Heart right ventricle (tissue), 16 donors: ENCODE results near the gene WRNIP1. TPM values are rescaled to one million over a fixed set of nuclear protein-coding genes. Genes with fewer than 3 reads are reported as not detected.
A peak's percentile ranks its signal among the peaks of the same experiment; 100 is the strongest.

ENCODE experiments used
- ATAC-seq, 8 donors: fragments of 200-7000 bp; cut with Tn5 transposase; one replicate each; pipeline ENCODE4 v1.9.1; 2020; ENCODE audit warnings: mild to moderate bottlenecking in 8 of 8, moderate library complexity in 8 of 8, moderate number of reproducible peaks in 1 of 8
- DNase-seq, 2 donors: peaks; one replicate each; pipeline ENCODE4 v3.0.0-alpha.2; 2020
- H3K27ac ChIP-seq, 10 donors: fragments of 200-600 bp; sonication (generic) in 2 of 10; one replicate each; pipeline versions ENCODE4 v1.5.0 to v1.8.0; 2020 to 2022; ENCODE audit warnings: mild to moderate bottlenecking in 3 of 10
- H3K27me3 ChIP-seq, 7 donors: fragments of 200-600 bp; one replicate each; pipeline ENCODE4 v1.8.0; 2021 to 2022; ENCODE audit warnings: mild to moderate bottlenecking in 2 of 7
- H3K36me3 ChIP-seq, 9 donors: fragments of 200-600 bp; sonication (generic) in 1 of 9; one replicate each; pipeline versions ENCODE4 v1.5.0 to v1.8.0; 2020 to 2022; ENCODE audit warnings: mild to moderate bottlenecking in 2 of 9
- H3K4me1 ChIP-seq, 9 donors: fragments of 200-600 bp; sonication (generic) in 1 of 9; one replicate each; pipeline versions ENCODE4 v1.5.0 to v1.8.0; 2020 to 2022; ENCODE audit warnings: mild to moderate bottlenecking in 4 of 9
- H3K4me3 ChIP-seq, 10 donors: fragments of 200-600 bp; sonication (generic) in 2 of 10; one replicate each; pipeline versions ENCODE4 v1.5.0 to v1.8.0; 2020 to 2022; ENCODE audit warnings: mild to moderate bottlenecking in 7 of 10, moderate library complexity in 2 of 10
- H3K9me3 ChIP-seq, 11 donors: fragments of 200-600 bp in 10 of 11; sonication (generic) in 2 of 11; one replicate each; pipeline versions ENCODE4 v1.5.0 to v1.8.0; 2013 to 2022; ENCODE audit warnings: mild to moderate bottlenecking in 2 of 11, control low read depth in 1 of 11, moderate library complexity in 1 of 11
- WGBS, 2 donors: extraction: QIAGEN DNeasy Blood & Tissue Kit; methylation state at CpG; one replicate each; pipeline ENCODE4 v1.1.7; 2013; ENCODE audit warnings: inconsistent platforms in 1 of 2; 5-methylcytosine and 5-hydroxymethylcytosine counted together
- intact Hi-C, 10 donors: fragments of 100-400 bp; cut with DNase I; formaldehyde crosslinking; loops; one replicate each; pipeline versions ENCODE4 v1.11.1 to v1.14.2; 2022
- polyA plus RNA-seq, 2 donors: library from polyadenylated mRNA; stranded (reverse); fragments of 200-250 nt; gene quantifications; one replicate each; pipeline ENCODE4 v1.2.3, GENCODE V29; 2013
- total RNA-seq, 10 donors: library from RNA; stranded (reverse); fragmentation: NEBNext Ultra II Directional in 3 of 10; extraction: Animal tissue kit (Norgen Biotek cat#: 25700) in 3 of 10; gene quantifications; one replicate each; pipeline versions ENCODE4 v1.2.1 to v1.2.4, GENCODE V29; 2021 to 2023
- TF ChIP-seq, protein P1 (sequence below), 9 donors: fragments of 200-600 bp; sonication (generic) in 2 of 9; IDR thresholded peaks; one replicate each; pipeline versions ENCODE4 v1.5.0 to v1.8.0; 2021 to 2022; ENCODE audit warnings: antibody characterized with exemption in 9 of 9, mild to moderate bottlenecking in 5 of 9, moderate library complexity in 1 of 9
- donor health status: Arrhythmogenic right ventricular cardiomyopathy.
- donor health status: ischemic (EF 13 %, LVEDD 7.1; RV severe dilation, severe dysfunction).
- donor health status: healthy with polysubstance abuse.
- donor health status: DM: no; HTN: yes; CAD: no.
- donor health status: DM: no; HTN: no; CAD: no.
- donor health status: ischemic (EF 25% LVEDD 6.9; RV normal size, moderate dysfunction).
- donor health status: ischemic (EF 25% LVEDD 5.7; RV mildly dilated, moderate dysfunction).
- donor health status: healthy.
- donor health status: DM: yes; HTN: yes; CAD: no.
- donor health status: Ischemic cardiomyopathy.
- donor health status: ischemic (EF 35%, LVEDD 5.7; RV mildly dilated, moderate dysfunction).
- donor health status: nonischemic (EF 11% LVEDD 7.7; RV severe dilation, severe dysfunction).
- donor health status: DM: yes; HTN: yes; CAD: no.
- donor health status: PGD.
- donor health status: ischemic (EF 29% LVEDD 5.4; RV normal size, mild dysfunction).
- donor health status: nonischemic (EF 23%, LVEDD 6.1; RV moderate dilation, normal function).

Gene WRNIP1
- total and polyA plus RNA-seq, 12 donors: 29.7 to 44.9 (median 35.6) TPM

GRCh38 chr6:2718334-2719092, 46.7 kb upstream of the WRNIP1 start:
- ATAC-seq (no peak), DNase-seq (no peak)
- intact Hi-C loops: no loop called here
- peaks cover 0 to 21% (median 0%) of the 10 kb centered on the region in 9 donors for H3K4me1 ChIP-seq
- no peak overlapping the region for H3K4me3 ChIP-seq
- H3K27me3 ChIP-seq: no peaks in the 10 kb centered on the region
- no peaks in the 10 kb centered on the region for H3K36me3 ChIP-seq
- WGBS, 2 donors: 61 to 69% methylated on average over 6 of the region's 6 CpGs
- H3K27ac ChIP-seq: no peak overlapping the region
- TF ChIP-seq, protein P1, sequence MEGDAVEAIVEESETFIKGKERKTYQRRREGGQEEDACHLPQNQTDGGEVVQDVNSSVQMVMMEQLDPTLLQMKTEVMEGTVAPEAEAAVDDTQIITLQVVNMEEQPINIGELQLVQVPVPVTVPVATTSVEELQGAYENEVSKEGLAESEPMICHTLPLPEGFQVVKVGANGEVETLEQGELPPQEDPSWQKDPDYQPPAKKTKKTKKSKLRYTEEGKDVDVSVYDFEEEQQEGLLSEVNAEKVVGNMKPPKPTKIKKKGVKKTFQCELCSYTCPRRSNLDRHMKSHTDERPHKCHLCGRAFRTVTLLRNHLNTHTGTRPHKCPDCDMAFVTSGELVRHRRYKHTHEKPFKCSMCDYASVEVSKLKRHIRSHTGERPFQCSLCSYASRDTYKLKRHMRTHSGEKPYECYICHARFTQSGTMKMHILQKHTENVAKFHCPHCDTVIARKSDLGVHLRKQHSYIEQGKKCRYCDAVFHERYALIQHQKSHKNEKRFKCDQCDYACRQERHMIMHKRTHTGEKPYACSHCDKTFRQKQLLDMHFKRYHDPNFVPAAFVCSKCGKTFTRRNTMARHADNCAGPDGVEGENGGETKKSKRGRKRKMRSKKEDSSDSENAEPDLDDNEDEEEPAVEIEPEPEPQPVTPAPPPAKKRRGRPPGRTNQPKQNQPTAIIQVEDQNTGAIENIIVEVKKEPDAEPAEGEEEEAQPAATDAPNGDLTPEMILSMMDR (IDR thresholded peaks at IDR 0.05): no peak
- H3K9me3 ChIP-seq: peaks cover 0 to 7% (median 0%) of the 10 kb centered on the region in 11 donors

DNA sequence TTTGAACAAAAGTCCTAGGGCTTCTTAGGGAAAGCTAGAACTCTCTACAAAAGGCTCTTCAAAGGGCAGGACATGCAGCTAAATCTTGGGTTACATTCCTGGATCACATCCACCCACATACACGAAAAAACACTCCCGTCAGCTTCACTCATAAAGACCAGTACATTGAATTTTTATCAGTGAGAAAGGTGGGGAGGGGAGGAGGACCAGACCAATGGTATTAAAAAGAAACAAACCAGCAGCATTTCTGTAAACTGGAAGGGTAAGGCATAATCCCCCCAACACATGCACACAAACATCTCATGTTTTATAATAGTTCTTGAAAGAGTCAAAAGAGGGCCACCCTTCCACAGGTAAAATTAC, 46.1 kb upstream of the WRNIP1 start:
- H3K4me3 ChIP-seq: no peak overlapping the region
- 61 to 73% methylated on average over 2 of the region's 2 CpGs for WGBS, 2 donors
- no peak for DNase-seq

GRCh38 chr6:2721219-2721618, 44.0 kb upstream of the WRNIP1 start:
- H3K27me3 ChIP-seq: no peaks in the 10 kb centered on the region
- peaks cover 0 to 13% (median 0%) of the 10 kb centered on the region in 9 donors for H3K4me1 ChIP-seq
- ATAC-seq (no peak), DNase-seq (no peak)
- H3K4me3 ChIP-seq: no peak overlapping the region
- H3K36me3 ChIP-seq: no peaks in the 10 kb centered on the region
- H3K27ac ChIP-seq: no peak overlapping the region
- peaks cover 0 to 7% (median 0%) of the 10 kb centered on the region in 11 donors for H3K9me3 ChIP-seq
- intact Hi-C loops: no loop called here
- 82 to 89% methylated on average over 3 of the region's 3 CpGs for WGBS, 2 donors
- TF ChIP-seq, protein P1 (IDR thresholded peaks at IDR 0.05): no peak

More for the DNA sequence above, 46.1 kb upstream of the WRNIP1 start:
- intact Hi-C loops: no loop called here
- H3K27me3 ChIP-seq: no peaks in the 10 kb centered on the region
- peaks cover 0 to 7% (median 0%) of the 10 kb centered on the region in 11 donors for H3K9me3 ChIP-seq
- H3K4me1 ChIP-seq: peaks cover 0 to 15% (median 0%) of the 10 kb centered on the region in 9 donors
- H3K36me3 ChIP-seq: no peaks in the 10 kb centered on the region
- no peak for ATAC-seq
- no peak overlapping the region for H3K27ac ChIP-seq
- TF ChIP-seq, protein P1 (IDR thresholded peaks at IDR 0.05): no peak

DNA sequence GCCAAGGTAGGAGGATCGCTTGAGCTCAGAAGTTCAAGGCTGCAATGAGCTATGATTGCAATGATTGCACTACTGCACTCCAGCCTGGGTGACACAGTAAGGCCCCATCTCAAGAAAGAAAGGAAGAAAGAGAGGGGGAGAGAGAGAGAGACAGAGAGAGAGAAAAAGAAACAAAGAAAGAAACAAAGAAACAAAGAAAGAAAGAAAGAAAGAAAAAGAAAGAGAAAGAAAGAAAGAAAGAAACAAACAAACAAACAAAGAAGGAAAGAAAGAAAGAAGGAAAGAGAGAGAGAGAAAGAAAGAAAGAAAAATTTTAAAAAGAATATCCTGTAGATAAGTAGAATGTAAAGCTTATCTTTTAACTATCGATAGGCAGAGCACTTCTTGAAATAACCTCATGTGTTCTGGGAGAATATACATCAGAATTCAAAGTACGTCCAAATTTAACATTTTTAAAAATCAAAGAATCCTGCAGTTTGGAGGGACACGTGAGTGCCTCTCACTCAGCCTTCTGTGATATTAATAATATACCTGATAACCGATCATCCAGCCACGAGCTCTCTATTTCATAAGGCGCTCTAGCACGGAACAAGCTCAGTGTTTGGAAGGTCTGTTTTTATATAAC, 39.7 kb upstream of the WRNIP1 start:
- DNase-seq (no peak), ATAC-seq (no peak)
- H3K27me3 ChIP-seq: no peaks in the 10 kb centered on the region
- H3K4me3 ChIP-seq: no peak overlapping the region
- H3K4me1 ChIP-seq: peaks cover 0 to 20% (median 10%) of the 10 kb centered on the region in 9 donors
- H3K27ac ChIP-seq: peak overlapping the region in 1 of 10 donors; percentile 76
- TF ChIP-seq, protein P1 (IDR thresholded peaks at IDR 0.05): no peak
- intact Hi-C loops: no loop called here
- peaks cover 0 to 6% (median 0%) of the 10 kb centered on the region in 11 donors for H3K9me3 ChIP-seq
- no peaks in the 10 kb centered on the region for H3K36me3 ChIP-seq
- WGBS, 2 donors: 64 to 68% methylated on average over 8 of the region's 8 CpGs
